ENCODE data around the gene CA4. TPM values are rescaled to one million over a fixed set of nuclear protein-coding genes. Genes with fewer than 3 reads are reported as not detected.

The CA4 gene
- total RNA-seq, 1 experiment from 2014 or later: 1.7 TPM

DNA sequence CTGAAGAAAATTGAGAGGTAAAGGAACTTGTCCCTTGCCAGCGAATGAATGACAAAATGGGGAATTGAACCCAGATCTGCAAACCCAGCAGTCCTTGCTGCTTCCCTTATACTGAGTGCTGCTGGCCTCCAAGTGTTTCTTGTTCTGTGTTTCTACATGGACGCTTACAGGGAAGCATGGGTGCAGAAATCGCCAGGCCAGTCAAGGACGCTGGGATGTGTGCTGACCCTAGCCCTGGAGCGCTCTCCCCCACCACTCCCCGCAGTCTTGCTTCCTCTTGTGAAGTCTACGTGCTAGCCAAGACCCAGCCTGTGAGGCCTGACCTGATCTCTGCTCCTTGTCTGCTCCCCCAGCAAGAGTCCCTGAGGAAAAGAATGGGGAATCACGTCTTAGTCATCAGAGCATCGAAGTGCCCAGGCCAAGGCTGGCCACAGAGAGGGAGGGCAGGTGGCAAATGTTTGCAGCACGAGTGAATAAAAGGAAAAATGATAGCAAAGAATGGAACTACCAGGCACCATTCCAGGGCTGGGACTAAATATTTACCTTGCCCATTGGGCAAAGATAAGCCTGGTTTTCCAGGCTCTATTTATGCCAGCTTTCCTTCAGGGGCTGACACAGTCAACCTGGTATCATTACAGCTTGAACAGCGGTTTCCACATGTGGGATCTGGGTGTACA, 17.4 kb downstream of the CA4 start:
- H3K23ac ChIP-seq (ENCODE audit: insufficient read length, low read depth, low read length): no peak overlapping the region
- no peak overlapping the region for H2BK5ac ChIP-seq (ENCODE audit: insufficient read length, low read length)
- no peak overlapping the region for H3K27ac ChIP-seq (ENCODE audit: insufficient read length, low read depth, low read length)
- TF ChIP-seq, protein P1, sequence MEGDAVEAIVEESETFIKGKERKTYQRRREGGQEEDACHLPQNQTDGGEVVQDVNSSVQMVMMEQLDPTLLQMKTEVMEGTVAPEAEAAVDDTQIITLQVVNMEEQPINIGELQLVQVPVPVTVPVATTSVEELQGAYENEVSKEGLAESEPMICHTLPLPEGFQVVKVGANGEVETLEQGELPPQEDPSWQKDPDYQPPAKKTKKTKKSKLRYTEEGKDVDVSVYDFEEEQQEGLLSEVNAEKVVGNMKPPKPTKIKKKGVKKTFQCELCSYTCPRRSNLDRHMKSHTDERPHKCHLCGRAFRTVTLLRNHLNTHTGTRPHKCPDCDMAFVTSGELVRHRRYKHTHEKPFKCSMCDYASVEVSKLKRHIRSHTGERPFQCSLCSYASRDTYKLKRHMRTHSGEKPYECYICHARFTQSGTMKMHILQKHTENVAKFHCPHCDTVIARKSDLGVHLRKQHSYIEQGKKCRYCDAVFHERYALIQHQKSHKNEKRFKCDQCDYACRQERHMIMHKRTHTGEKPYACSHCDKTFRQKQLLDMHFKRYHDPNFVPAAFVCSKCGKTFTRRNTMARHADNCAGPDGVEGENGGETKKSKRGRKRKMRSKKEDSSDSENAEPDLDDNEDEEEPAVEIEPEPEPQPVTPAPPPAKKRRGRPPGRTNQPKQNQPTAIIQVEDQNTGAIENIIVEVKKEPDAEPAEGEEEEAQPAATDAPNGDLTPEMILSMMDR (conservative IDR thresholded peaks at IDR 0.05): no peak
- Mint-ChIP-seq H3K4me3 (no peak overlapping the region), H3K36me3 (ENCODE audit: insufficient read depth in 1 of 3, low read depth in 3 of 3) (no peaks in the 10 kb centered on the region; a peak in 1 of 7 replicates), H3K9me3 (no peaks in the 10 kb centered on the region), H3K27me3 (ENCODE audit: low read depth) (no peaks in the 10 kb centered on the region; the same call in none of the 2 replicates), H3K27ac (peak overlapping the region in 1 of 3 experiments; percentile 3; a peak in 1 of 7 replicates), H3K4me1 (peaks cover 36 to 37% of the 10 kb centered on the region in 2 experiments)
- no peaks in the 10 kb centered on the region for H4K20me1 ChIP-seq (ENCODE audit: control insufficient read depth, insufficient read depth, insufficient read length)
- no peak overlapping the region for H2BK120ac ChIP-seq (ENCODE audit: low read depth, low read length, poor library complexity, severe bottlenecking)
- H3K23me2 ChIP-seq (ENCODE audit: insufficient read length, low read depth, low read length, poor library complexity, severe bottlenecking): no peaks in the 10 kb centered on the region
- no peak for DNase-seq
- no peak overlapping the region for H2BK12ac ChIP-seq (ENCODE audit: insufficient read length, low read depth, low read length)
- H3K4me1 ChIP-seq (ENCODE audit: insufficient read depth, low read length): peaks cover 2% of the 10 kb centered on the region; the same call in 1 of the 2 replicates
- H4K91ac ChIP-seq (ENCODE audit: insufficient read length, low read depth, low read length): no peak overlapping the region
- H2AK5ac ChIP-seq (ENCODE audit: insufficient read length, low read length): no peak overlapping the region
- H2BK20ac ChIP-seq (ENCODE audit: low read depth, low read length, poor library complexity, severe bottlenecking): no peak overlapping the region
- no peak overlapping the region for H3K14ac ChIP-seq (ENCODE audit: insufficient read depth, low read length)
- H3K18ac ChIP-seq (ENCODE audit: insufficient read length, low read depth, low read length): no peak overlapping the region
- H4K8ac ChIP-seq (replicated peaks; ENCODE audit: insufficient read length, low read depth, low read length): no peak overlapping the region
- H3T11ph ChIP-seq (ENCODE audit: low read length): no peak overlapping the region
- no peak overlapping the region for H2AFZ ChIP-seq (ENCODE audit: low read length)
- no peak overlapping the region for H3K56ac ChIP-seq (ENCODE audit: insufficient read length, low read depth, low read length)
- H4K5ac ChIP-seq (ENCODE audit: insufficient read length, low read depth, low read length): no peak overlapping the region
- no peak overlapping the region for H2BK15ac ChIP-seq (ENCODE audit: low read depth, low read length)
- H3K4me2 ChIP-seq (ENCODE audit: insufficient read depth, insufficient read length, low read length): no peak overlapping the region
- no peaks in the 10 kb centered on the region for H3K27me3 ChIP-seq (ENCODE audit: insufficient read depth, low read length)
- no peak overlapping the region for H3K4ac ChIP-seq (ENCODE audit: low read depth, low read length)
- no peaks in the 10 kb centered on the region for H3K79me1 ChIP-seq (ENCODE audit: insufficient read depth, low read depth, low read length, poor library complexity, severe bottlenecking)
- no peak overlapping the region for H3K9ac ChIP-seq (ENCODE audit: extremely low read depth, insufficient read length, low read length)
- H3K79me2 ChIP-seq (ENCODE audit: insufficient read depth, low read length): no peaks in the 10 kb centered on the region
- WGBS (ENCODE audit: extremely low coverage, insufficient read length, low lambda C conversion rate): no CpG with 5 or more reads among the region's 11 CpGs
- no peaks in the 10 kb centered on the region for H3K9me3 ChIP-seq (ENCODE audit: control insufficient read depth, low read depth, low read length)
